NCI-H2227 (cell line): ENCODE data around the gene THOP1.

Experiments used
- DNase-seq: peaks from one replicate; lab custom pipeline; 2025; ENCODE audit not compliant: unreplicated experiment; lab: John Stamatoyannopoulos, UW

Gene THOP1

GRCh38 chr19:2761876-2762782 lies 23.2 kb upstream of the THOP1 start:
- no peak for DNase-seq

GRCh38 chr19:2762783-2763496 lies 22.4 kb upstream of the THOP1 start:
- no peak for DNase-seq

- no peak for DNase-seq
These were observed 21.6 kb upstream of the THOP1 start for GRCh38 chr19:2763687-2764086.

GRCh38 chr19:2764945-2765344 lies 20.4 kb upstream of the THOP1 start:
- DNase-seq = no peak

GRCh38 chr19:2765376-2765775 lies 19.9 kb upstream of the THOP1 start:
- DNase-seq = no peak

GRCh38 chr19:2766594-2767372 lies 18.5 kb upstream of the THOP1 start:
- DNase-seq = no peak

- DNase-seq = no peak
These were observed 17.6 kb upstream of the THOP1 start for GRCh38 chr19:2767688-2768087.

GRCh38 chr19:2768365-2769132 lies 16.8 kb upstream of the THOP1 start:
- no peak for DNase-seq

GRCh38 chr19:2769218-2769617 lies 16.1 kb upstream of the THOP1 start:
- DNase-seq = no peak

GRCh38 chr19:2770055-2771013 lies 15.0 kb upstream of the THOP1 start:
- DNase-seq = no peak

GRCh38 chr19:2771786-2772674 lies 13.3 kb upstream of the THOP1 start:
- no peak for DNase-seq

- DNase-seq = no peak
These were observed 11.1 kb upstream of the THOP1 start for GRCh38 chr19:2774083-2774679.

GRCh38 chr19:2774953-2775555 lies 10.2 kb upstream of the THOP1 start:
- no peak for DNase-seq

GRCh38 chr19:2775556-2776430 lies 9.5 kb upstream of the THOP1 start:
- no peak for DNase-seq

- DNase-seq = no peak
These were observed 7.2 kb upstream of the THOP1 start for GRCh38 chr19:2777952-2778683.

- DNase-seq = no peak
These were observed 6.1 kb upstream of the THOP1 start for GRCh38 chr19:2779121-2779740.
